ENCODE data around the gene TMEM247.

DNA sequence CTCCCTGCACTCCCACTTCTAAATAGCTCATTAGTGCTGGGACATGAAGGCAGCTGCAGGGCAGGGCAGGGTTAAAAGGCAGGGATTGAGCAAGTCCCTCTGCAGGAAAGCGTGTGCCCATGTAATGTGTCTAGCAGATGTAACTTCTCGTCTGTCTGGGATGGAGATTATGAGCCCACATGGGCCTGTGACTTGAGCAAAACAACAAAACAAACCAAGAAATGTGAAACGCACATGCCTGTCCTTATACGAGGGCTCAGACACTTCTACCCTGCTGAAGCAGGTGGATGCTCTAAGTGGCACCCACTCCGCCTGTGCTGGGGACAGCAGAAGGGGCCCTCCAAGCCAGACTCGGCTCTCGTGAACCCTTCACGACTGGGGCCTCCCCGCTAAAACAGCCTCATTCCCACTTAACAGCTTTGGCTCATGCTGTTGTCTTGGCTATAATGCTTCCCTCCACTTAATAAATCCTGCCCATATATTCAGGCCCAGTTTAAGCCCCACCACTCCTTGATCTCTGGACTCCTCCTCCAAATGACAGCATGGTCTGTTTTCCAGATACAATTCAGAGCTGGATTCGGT, 40.9 kb downstream of the TMEM247 start:
- TF ChIP-seq, protein P1, sequence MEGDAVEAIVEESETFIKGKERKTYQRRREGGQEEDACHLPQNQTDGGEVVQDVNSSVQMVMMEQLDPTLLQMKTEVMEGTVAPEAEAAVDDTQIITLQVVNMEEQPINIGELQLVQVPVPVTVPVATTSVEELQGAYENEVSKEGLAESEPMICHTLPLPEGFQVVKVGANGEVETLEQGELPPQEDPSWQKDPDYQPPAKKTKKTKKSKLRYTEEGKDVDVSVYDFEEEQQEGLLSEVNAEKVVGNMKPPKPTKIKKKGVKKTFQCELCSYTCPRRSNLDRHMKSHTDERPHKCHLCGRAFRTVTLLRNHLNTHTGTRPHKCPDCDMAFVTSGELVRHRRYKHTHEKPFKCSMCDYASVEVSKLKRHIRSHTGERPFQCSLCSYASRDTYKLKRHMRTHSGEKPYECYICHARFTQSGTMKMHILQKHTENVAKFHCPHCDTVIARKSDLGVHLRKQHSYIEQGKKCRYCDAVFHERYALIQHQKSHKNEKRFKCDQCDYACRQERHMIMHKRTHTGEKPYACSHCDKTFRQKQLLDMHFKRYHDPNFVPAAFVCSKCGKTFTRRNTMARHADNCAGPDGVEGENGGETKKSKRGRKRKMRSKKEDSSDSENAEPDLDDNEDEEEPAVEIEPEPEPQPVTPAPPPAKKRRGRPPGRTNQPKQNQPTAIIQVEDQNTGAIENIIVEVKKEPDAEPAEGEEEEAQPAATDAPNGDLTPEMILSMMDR (IDR thresholded peaks at IDR 0.05): no peak
- TF ChIP-seq POLR2A (IDR thresholded peaks at IDR 0.05): no peak
